SK-N-SH (cell line): Measurements from ENCODE around the gene AKT1S1. TPM values are rescaled to one million over a fixed set of nuclear protein-coding genes. Genes with fewer than 3 reads are reported as not detected.

Experiments
- CTCF ChIA-PET: fragments of 300-600, 350-600 bp; formaldehyde crosslinking; extraction: SDS; loops from one replicate; lab custom pipeline; 2021; lab: Yijun Ruan, JAX
- POLR2A ChIA-PET: fragments of 350-600 bp; sonication (Branson Sonifier 250); formaldehyde crosslinking; extraction: SDS; loops from one replicate; lab custom pipeline; 2020; ENCODE audit warnings: antibody characterized with exemption, inconsistent platforms; lab: Yijun Ruan, JAX
- DNase-seq: peaks from one replicate; pipeline ENCODE4 v3.0.0; 2012
- H2AFZ ChIP-seq: fragments of 200-600 bp; sonication (generic); 2 replicates; pipeline ENCODE4 v1.8.1; 2016; ENCODE audit warnings: antibody characterized with exemption, mild to moderate bottlenecking, low read depth
- H3F3A ChIP-seq: fragments of 200-600 bp; sonication (generic); replicated peaks from 2 replicates; pipeline ENCODE3; 2016; ENCODE audit warnings: antibody characterized with exemption, mild to moderate bottlenecking; ENCODE audit not compliant: insufficient read depth
- H3K27ac ChIP-seq, 2 experiments: fragments of 200-500 bp in 1 of 2; fragments of 200-600 bp in 1 of 2; sonication (Bioruptor generic) in 1 of 2; sonication (generic), shearing (Covaris generic) in 1 of 2; 2 replicates each; pipeline versions ENCODE4 v1.5.1 to v1.6.1; 2014 to 2016; ENCODE audit warnings: low read depth in 2 of 2, inconsistent platforms in 1 of 2, low read length in 1 of 2, mild to moderate bottlenecking in 1 of 2, mixed read lengths in 1 of 2
- H3K27me3 ChIP-seq: fragments of 200-600 bp; sonication (generic), shearing (Covaris generic); 2 replicates; pipeline ENCODE4 v1.6.1; 2016; ENCODE audit warnings: mixed run types; ENCODE audit not compliant: insufficient read depth
- H3K36me3 ChIP-seq, 2 experiments: fragments of 200-500 bp in 1 of 2; fragments of 200-600 bp in 1 of 2; sonication (Bioruptor generic) in 1 of 2; sonication (generic) in 1 of 2; replicated peaks in 1 of 2; 2 replicates each; pipeline versions ENCODE3 to v1.5.1; 2014 to 2016; ENCODE audit warnings: low read length in 1 of 2, mild to moderate bottlenecking in 1 of 2; ENCODE audit not compliant: insufficient read depth in 2 of 2, control insufficient read depth in 1 of 2
- H3K4me1 ChIP-seq, 2 experiments: fragments of 200-500 bp in 1 of 2; fragments of 200-600 bp in 1 of 2; sonication (Bioruptor generic) in 1 of 2; sonication (generic), shearing (Covaris generic) in 1 of 2; 2 replicates each; pipeline versions ENCODE4 v1.5.1 to v1.6.1; 2014 to 2016; ENCODE audit warnings: low read depth in 1 of 2, low read length in 1 of 2, mixed run types in 1 of 2; ENCODE audit not compliant: insufficient read depth in 2 of 2, control insufficient read depth in 1 of 2
- H3K4me2 ChIP-seq: fragments of 200-600 bp; sonication (generic), shearing (Covaris generic); 2 replicates; pipeline ENCODE4 v1.6.1; 2017; ENCODE audit warnings: mixed run types
- H3K4me3 ChIP-seq, 2 experiments: fragments of 200-500 bp in 1 of 2; fragments of 200-600 bp in 1 of 2; sonication (Bioruptor generic) in 1 of 2; sonication (generic), shearing (Covaris generic) in 1 of 2; 2 replicates each; pipeline versions ENCODE4 v1.5.1 to v1.8.1; 2014 to 2016; ENCODE audit warnings: low read depth in 2 of 2, inconsistent platforms in 1 of 2, low read length in 1 of 2, mild to moderate bottlenecking in 1 of 2, mixed read lengths in 1 of 2, moderate library complexity in 1 of 2
- H3K79me2 ChIP-seq: fragments of 200-600 bp; sonication (generic); 2 replicates; pipeline ENCODE4 v1.8.1; 2017; ENCODE audit warnings: mild to moderate bottlenecking; ENCODE audit not compliant: insufficient read depth
- H3K9ac ChIP-seq: fragments of 200-600 bp; sonication (generic); 2 replicates; pipeline ENCODE4 v1.6.1; 2017; ENCODE audit warnings: mixed run types
- H3K9me2 ChIP-seq: fragments of 200-600 bp; sonication (generic); 2 replicates; pipeline ENCODE4 v1.6.1; 2017; ENCODE audit warnings: mixed run types
- H3K9me3 ChIP-seq: fragments of 200-600 bp; sonication (generic); 2 replicates; pipeline ENCODE4 v1.6.1; 2017; ENCODE audit warnings: mixed run types, mild to moderate bottlenecking, moderate library complexity
- H4K20me1 ChIP-seq: fragments of 200-600 bp; sonication (generic); 2 replicates; pipeline ENCODE4 v1.6.1; 2017; ENCODE audit warnings: mild to moderate bottlenecking, mixed run types; ENCODE audit not compliant: insufficient read depth
- ELF1 ChIP-seq: IDR thresholded peaks from 2 replicates; pipeline ENCODE4 v1.4.0; 2012
- EP300 ChIP-seq, 2 experiments: IDR thresholded peaks; 2 replicates each; pipeline versions ENCODE4 v1.4.0 to v1.6.1; 2012; ENCODE audit warnings: borderline replicate concordance in 1 of 2, low read depth in 1 of 2, low read length in 1 of 2
- EZH2phosphoT487 ChIP-seq: fragments of 200-600 bp; sonication (generic); IDR thresholded peaks from 2 replicates; pipeline ENCODE4 v1.6.1; 2017; ENCODE audit warnings: low read depth, mixed run types, mild to moderate bottlenecking, antibody characterized with exemption, moderate library complexity, borderline replicate concordance
- FOSL2 ChIP-seq: IDR thresholded peaks from 2 replicates; pipeline ENCODE4 v1.4.0; 2012; ENCODE audit warnings: low read depth, mild to moderate bottlenecking, moderate library complexity, borderline replicate concordance
- FOXJ3 ChIP-seq: sonication (generic); formaldehyde crosslinking; IDR thresholded peaks from 2 replicates; pipeline ENCODE4 v1.5.1; 2020; ENCODE audit warnings: mild to moderate bottlenecking, missing genetic modification reagents
- GABPA ChIP-seq: IDR thresholded peaks from 2 replicates; pipeline ENCODE4 v1.4.0; 2012; ENCODE audit warnings: low read depth, mild to moderate bottlenecking
- GATA2 ChIP-seq: sonication (generic); formaldehyde crosslinking; IDR thresholded peaks from 2 replicates; pipeline ENCODE4 v1.5.0; 2020; ENCODE audit warnings: mild to moderate bottlenecking, missing genetic modification reagents
- NFIC ChIP-seq: IDR thresholded peaks from 2 replicates; pipeline ENCODE4 v1.4.0; 2012; ENCODE audit warnings: borderline replicate concordance
- NRF1 ChIP-seq: IDR thresholded peaks from 2 replicates; pipeline ENCODE4 v1.6.1; 2012; ENCODE audit warnings: low read depth, mild to moderate bottlenecking, low read length
- POLR2AphosphoS5 ChIP-seq: IDR thresholded peaks from 2 replicates; pipeline ENCODE4 v1.6.1; 2012; ENCODE audit warnings: low read depth, low read length
- RAD21 ChIP-seq: IDR thresholded peaks from 2 replicates; pipeline ENCODE4 v1.6.1; 2012; ENCODE audit warnings: mild to moderate bottlenecking, low read length
- RFX5 ChIP-seq: IDR thresholded peaks from 2 replicates; pipeline ENCODE4 v1.6.1; 2012; ENCODE audit warnings: mild to moderate bottlenecking, improper control_type of control experiment, low read length
- RXRA ChIP-seq: IDR thresholded peaks from 2 replicates; pipeline ENCODE4 v1.4.0; 2012; ENCODE audit warnings: low read depth, mild to moderate bottlenecking, borderline replicate concordance
- SIN3A ChIP-seq: IDR thresholded peaks from 2 replicates; pipeline ENCODE4 v1.6.1; 2012; ENCODE audit warnings: low read depth, mild to moderate bottlenecking, low read length, moderate library complexity, borderline replicate concordance
- TAF1 ChIP-seq: IDR thresholded peaks from 2 replicates; pipeline ENCODE4 v1.6.1; 2012; ENCODE audit warnings: low read depth, mild to moderate bottlenecking, low read length, moderate library complexity, borderline replicate concordance
- TEAD4 ChIP-seq: IDR thresholded peaks from 2 replicates; pipeline ENCODE4 v1.4.0; 2012; ENCODE audit warnings: mild to moderate bottlenecking, borderline replicate concordance; ENCODE audit not compliant: insufficient read depth
- WGBS: methylation state at CpG from one replicate; pipeline ENCODE4 v1.1.6; 2017; ENCODE audit warnings: low lambda C conversion rate; 5-methylcytosine and 5-hydroxymethylcytosine counted together
- polyA plus RNA-seq, 3 experiments: library from polyadenylated mRNA; depleted of rRNA; stranded (reverse); fragments of >200 nt; gene quantifications; 2 replicates each; pipeline ENCODE4 v1.2.3, GENCODE V29; 2012
- TF ChIP-seq, protein P1 (sequence below): fragments of 150-350 bp; IDR thresholded peaks from 2 replicates; pipeline ENCODE4 v1.6.1; 2017; ENCODE audit warnings: antibody characterized with exemption, low read length, low read depth, borderline replicate concordance
- TF ChIP-seq, protein P2 (sequence below): IDR thresholded peaks from 2 replicates; pipeline ENCODE4 v1.4.0; 2012; ENCODE audit warnings: low read depth, borderline replicate concordance
- TF ChIP-seq, protein P3 (sequence below): fragments of 150-350 bp; IDR thresholded peaks from 2 replicates; pipeline ENCODE4 v1.6.1; 2016; ENCODE audit warnings: mild to moderate bottlenecking, low read depth, low read length
- TF ChIP-seq, protein P4 (sequence below): IDR thresholded peaks from 2 replicates; pipeline ENCODE4 v1.6.1; 2012; ENCODE audit warnings: mild to moderate bottlenecking, low read depth, low read length, moderate library complexity

Gene AKT1S1
- polyA plus RNA-seq, 1 of the 3 experiments (the other 2 are of a cell fraction), result 63.7 TPM

DNA sequence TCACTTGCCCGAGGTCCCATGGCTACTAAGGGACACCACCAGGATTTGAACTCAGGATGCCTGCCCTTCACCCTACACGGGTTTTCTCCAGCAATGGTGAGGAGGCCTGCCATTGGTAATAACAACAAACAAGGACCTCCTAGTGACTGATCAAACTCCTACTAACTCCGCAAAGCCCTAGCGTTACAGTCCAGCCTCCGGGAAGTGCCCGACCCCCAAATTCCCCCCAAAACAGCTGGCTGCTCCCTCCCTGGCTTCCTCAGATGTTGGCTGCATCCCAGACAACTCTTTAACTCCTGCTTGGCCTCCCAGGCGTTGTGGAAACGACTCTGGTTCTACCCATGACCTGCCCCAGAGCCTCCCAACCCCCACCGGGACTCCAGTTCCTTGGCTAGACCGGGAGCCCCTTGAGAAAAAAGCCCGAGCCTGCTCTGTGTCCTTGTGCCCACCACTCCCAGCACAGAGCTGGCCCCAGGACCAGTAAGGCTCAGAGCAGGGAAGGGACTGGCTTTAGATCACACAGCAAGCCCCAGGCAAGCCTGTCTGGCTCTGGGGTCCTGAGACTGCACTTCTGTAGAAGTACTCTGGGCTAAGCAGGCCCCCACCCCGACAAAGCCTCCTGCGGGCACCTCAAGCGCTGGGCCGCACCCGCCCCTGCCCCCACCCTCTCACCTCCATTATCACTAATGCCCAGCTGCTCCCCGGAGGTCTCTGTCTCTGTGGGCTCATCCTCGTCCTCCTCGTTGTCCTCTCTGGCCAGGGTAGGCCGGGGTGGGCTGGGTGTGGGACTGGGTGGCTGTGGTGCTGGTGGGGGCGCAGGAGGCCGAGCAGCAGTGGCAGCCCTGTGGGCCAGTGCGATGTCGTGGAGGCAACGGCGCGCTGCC is 4.7 kb downstream of the AKT1S1 start:
- Histone ChIP-seq H3K27ac (no peak overlapping the region; a peak in 1 of 4 replicates), H3K4me2 (no peak overlapping the region), H3K9me2 (no peaks in the 10 kb centered on the region), H3K9me3 (no peaks in the 10 kb centered on the region), H3K4me3 (no peak overlapping the region), H4K20me1 (no peaks in the 10 kb centered on the region), H3K36me3 (peaks cover 6 to 23% of the 10 kb centered on the region in 2 experiments), H3F3A (peaks cover 14% of the 10 kb centered on the region), H2AFZ (no peak overlapping the region), H3K27me3 (no peaks in the 10 kb centered on the region), H3K79me2 (peaks cover 40% of the 10 kb centered on the region), H3K4me1 (peaks cover 19 to 40% of the 10 kb centered on the region in 2 experiments), H3K9ac (no peak overlapping the region)
- TF ChIP-seq NFIC (no peak), FOXJ3 (CRISPR knock-in tag) (no peak), NRF1 (no peak), EP300 (IDR thresholded peaks at IDR 0.05; ENCODE audit: borderline replicate concordance in 1 of 2, low read depth in 1 of 2, low read length in 1 of 2) (no peak), GATA2 (CRISPR knock-in tag) (no peak), SIN3A (no peak), RXRA (no peak), RAD21 (no peak), POLR2AphosphoS5 (no peak), GABPA (no peak), ELF1 (no peak), EZH2phosphoT487 (no peak), RFX5 (no peak), TEAD4 (no peak), TAF1 (no peak), FOSL2 (no peak)
- TF ChIP-seq, protein P1, sequence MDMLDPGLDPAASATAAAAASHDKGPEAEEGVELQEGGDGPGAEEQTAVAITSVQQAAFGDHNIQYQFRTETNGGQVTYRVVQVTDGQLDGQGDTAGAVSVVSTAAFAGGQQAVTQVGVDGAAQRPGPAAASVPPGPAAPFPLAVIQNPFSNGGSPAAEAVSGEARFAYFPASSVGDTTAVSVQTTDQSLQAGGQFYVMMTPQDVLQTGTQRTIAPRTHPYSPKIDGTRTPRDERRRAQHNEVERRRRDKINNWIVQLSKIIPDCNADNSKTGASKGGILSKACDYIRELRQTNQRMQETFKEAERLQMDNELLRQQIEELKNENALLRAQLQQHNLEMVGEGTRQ, result no peak
- TF ChIP-seq, protein P2, sequence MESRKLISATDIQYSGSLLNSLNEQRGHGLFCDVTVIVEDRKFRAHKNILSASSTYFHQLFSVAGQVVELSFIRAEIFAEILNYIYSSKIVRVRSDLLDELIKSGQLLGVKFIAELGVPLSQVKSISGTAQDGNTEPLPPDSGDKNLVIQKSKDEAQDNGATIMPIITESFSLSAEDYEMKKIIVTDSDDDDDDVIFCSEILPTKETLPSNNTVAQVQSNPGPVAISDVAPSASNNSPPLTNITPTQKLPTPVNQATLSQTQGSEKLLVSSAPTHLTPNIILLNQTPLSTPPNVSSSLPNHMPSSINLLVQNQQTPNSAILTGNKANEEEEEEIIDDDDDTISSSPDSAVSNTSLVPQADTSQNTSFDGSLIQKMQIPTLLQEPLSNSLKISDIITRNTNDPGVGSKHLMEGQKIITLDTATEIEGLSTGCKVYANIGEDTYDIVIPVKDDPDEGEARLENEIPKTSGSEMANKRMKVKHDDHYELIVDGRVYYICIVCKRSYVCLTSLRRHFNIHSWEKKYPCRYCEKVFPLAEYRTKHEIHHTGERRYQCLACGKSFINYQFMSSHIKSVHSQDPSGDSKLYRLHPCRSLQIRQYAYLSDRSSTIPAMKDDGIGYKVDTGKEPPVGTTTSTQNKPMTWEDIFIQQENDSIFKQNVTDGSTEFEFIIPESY, result no peak
- TF ChIP-seq, protein P3, sequence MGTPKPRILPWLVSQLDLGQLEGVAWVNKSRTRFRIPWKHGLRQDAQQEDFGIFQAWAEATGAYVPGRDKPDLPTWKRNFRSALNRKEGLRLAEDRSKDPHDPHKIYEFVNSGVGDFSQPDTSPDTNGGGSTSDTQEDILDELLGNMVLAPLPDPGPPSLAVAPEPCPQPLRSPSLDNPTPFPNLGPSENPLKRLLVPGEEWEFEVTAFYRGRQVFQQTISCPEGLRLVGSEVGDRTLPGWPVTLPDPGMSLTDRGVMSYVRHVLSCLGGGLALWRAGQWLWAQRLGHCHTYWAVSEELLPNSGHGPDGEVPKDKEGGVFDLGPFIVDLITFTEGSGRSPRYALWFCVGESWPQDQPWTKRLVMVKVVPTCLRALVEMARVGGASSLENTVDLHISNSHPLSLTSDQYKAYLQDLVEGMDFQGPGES, result no peak
- TF ChIP-seq, protein P4, sequence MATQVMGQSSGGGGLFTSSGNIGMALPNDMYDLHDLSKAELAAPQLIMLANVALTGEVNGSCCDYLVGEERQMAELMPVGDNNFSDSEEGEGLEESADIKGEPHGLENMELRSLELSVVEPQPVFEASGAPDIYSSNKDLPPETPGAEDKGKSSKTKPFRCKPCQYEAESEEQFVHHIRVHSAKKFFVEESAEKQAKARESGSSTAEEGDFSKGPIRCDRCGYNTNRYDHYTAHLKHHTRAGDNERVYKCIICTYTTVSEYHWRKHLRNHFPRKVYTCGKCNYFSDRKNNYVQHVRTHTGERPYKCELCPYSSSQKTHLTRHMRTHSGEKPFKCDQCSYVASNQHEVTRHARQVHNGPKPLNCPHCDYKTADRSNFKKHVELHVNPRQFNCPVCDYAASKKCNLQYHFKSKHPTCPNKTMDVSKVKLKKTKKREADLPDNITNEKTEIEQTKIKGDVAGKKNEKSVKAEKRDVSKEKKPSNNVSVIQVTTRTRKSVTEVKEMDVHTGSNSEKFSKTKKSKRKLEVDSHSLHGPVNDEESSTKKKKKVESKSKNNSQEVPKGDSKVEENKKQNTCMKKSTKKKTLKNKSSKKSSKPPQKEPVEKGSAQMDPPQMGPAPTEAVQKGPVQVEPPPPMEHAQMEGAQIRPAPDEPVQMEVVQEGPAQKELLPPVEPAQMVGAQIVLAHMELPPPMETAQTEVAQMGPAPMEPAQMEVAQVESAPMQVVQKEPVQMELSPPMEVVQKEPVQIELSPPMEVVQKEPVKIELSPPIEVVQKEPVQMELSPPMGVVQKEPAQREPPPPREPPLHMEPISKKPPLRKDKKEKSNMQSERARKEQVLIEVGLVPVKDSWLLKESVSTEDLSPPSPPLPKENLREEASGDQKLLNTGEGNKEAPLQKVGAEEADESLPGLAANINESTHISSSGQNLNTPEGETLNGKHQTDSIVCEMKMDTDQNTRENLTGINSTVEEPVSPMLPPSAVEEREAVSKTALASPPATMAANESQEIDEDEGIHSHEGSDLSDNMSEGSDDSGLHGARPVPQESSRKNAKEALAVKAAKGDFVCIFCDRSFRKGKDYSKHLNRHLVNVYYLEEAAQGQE, result no peak
- DNase-seq, result no peak
- WGBS, result 96% methylated on average over 19 of the region's 27 CpGs
- CTCF ChIA-PET, result no interaction called here
- POLR2A ChIA-PET, result no interaction called here
